HCT116 (cell line): Measurements from ENCODE around the gene RGS7. TPM values are rescaled to one million over a fixed set of nuclear protein-coding genes. Genes with fewer than 3 reads are reported as not detected.

Source experiments
- ATAC-seq: fragments of 200-7000 bp; cut with Tn5 transposase; 2 replicates; pipeline ENCODE4 v1.9.1; 2020; ENCODE audit warnings: mild to moderate bottlenecking, moderate library complexity
- BruUV-seq: library from RNA; stranded (reverse); fragments of 400-500 nt; replicated peaks from 2 replicates; lab custom pipeline; 2021; lab: Mats Ljungman, UMichigan
- CTCF ChIA-PET: fragments of 300-600 bp; sonication (Branson Sonifier 250); formaldehyde crosslinking; loops from one replicate; lab custom pipeline; 2021; ENCODE audit warnings: antibody characterized with exemption; lab: Charles Lee
- POLR2A ChIA-PET: fragments of 300-600, 350-600 bp; sonication (Branson Sonifier 250); formaldehyde crosslinking; loops from one replicate; lab custom pipeline; 2021; ENCODE audit warnings: antibody characterized with exemption; lab: Charles Lee
- RAD21 ChIA-PET, 2 experiments: fragments of 300-600 bp; sonication (Branson Sonifier 250); formaldehyde crosslinking; loops; one replicate each; lab custom pipeline; 2023; ENCODE audit warnings: low total read pairs in 2 of 2; ENCODE audit not compliant: uncharacterized antibody in 2 of 2, unreplicated experiment in 2 of 2, low non-redundant PET in 1 of 2; lab: Charles Lee
- DNase-seq: peaks from one replicate; pipeline ENCODE4 v3.0.0-alpha.2; 2010; ENCODE audit warnings: low read depth, low spot score
- H2AFZ ChIP-seq: fragments of 200-600 bp; shearing (Covaris generic), sonication (generic); 2 replicates; pipeline ENCODE4 v1.6.1; 2017; ENCODE audit warnings: low read depth, mixed run types, mixed read lengths, antibody characterized with exemption, low read length; ENCODE audit not compliant: poor library complexity, severe bottlenecking
- H3K27ac ChIP-seq: 2 replicates; pipeline ENCODE4 v1.5.1; 2012; ENCODE audit warnings: low read depth, low read length
- H3K27me3 ChIP-seq: fragments of 200-600 bp; sonication (generic); 2 replicates; pipeline ENCODE4 v1.6.1; 2016; ENCODE audit warnings: mixed run types, low read length, mixed read lengths; ENCODE audit not compliant: insufficient read depth
- H3K36me3 ChIP-seq, 2 experiments: fragments of 200-500 bp in 1 of 2; fragments of 200-600 bp in 1 of 2; sonication (Bioruptor generic) in 1 of 2; sonication (generic) in 1 of 2; 2 replicates each; pipeline versions ENCODE4 v1.5.1 to v1.6.1; 2014 to 2016; ENCODE audit warnings: low read length in 2 of 2, inconsistent platforms in 1 of 2, mixed read lengths in 1 of 2, mixed run types in 1 of 2; ENCODE audit not compliant: insufficient read depth in 2 of 2, control insufficient read depth in 1 of 2
- H3K4me1 ChIP-seq, 2 experiments: fragments of 200-600 bp in 1 of 2; sonication (generic) in 1 of 2; 2 replicates each; pipeline versions ENCODE4 v1.5.1 to v1.6.1; 2012 to 2017; ENCODE audit warnings: low read length in 2 of 2, inconsistent platforms in 1 of 2, mild to moderate bottlenecking in 1 of 2, mixed read lengths in 1 of 2, mixed run types in 1 of 2, moderate library complexity in 1 of 2; ENCODE audit not compliant: insufficient read depth in 2 of 2, control insufficient read depth in 1 of 2
- H3K4me2 ChIP-seq: fragments of 200-600 bp; sonication (generic); 2 replicates; pipeline ENCODE4 v1.6.1; 2017; ENCODE audit warnings: mixed run types, low read length, mixed read lengths
- H3K4me3 ChIP-seq, 2 experiments: fragments of 200-600 bp in 1 of 2; sonication (generic) in 1 of 2; replicated peaks in 1 of 2; 2 replicates each; pipeline ENCODE4 v1.5.1; 2011 to 2016; ENCODE audit warnings: low read length in 2 of 2, control low read depth in 1 of 2, low read depth in 1 of 2, mild to moderate bottlenecking in 1 of 2, mixed read lengths in 1 of 2, mixed run types in 1 of 2
- H3K79me2 ChIP-seq: fragments of 200-600 bp; sonication (generic); 2 replicates; pipeline ENCODE4 v1.6.1; 2017; ENCODE audit warnings: mild to moderate bottlenecking, mixed run types, low read length, moderate library complexity, mixed read lengths; ENCODE audit not compliant: insufficient read depth
- H3K9ac ChIP-seq: fragments of 200-600 bp; sonication (generic); 2 replicates; pipeline ENCODE4 v1.6.1; 2016; ENCODE audit warnings: low read length, mixed read lengths
- H3K9me2 ChIP-seq: fragments of 200-600 bp; sonication (generic), shearing (Covaris generic); 2 replicates; pipeline ENCODE4 v1.6.1; 2017; ENCODE audit warnings: mixed run types, mild to moderate bottlenecking, moderate library complexity; ENCODE audit not compliant: insufficient read depth
- H3K9me3 ChIP-seq, 2 experiments: fragments of 200-500 bp in 1 of 2; fragments of 200-600 bp in 1 of 2; sonication (Bioruptor generic) in 1 of 2; sonication (generic) in 1 of 2; 2 replicates each; pipeline ENCODE4 v1.6.1; 2014 to 2017; ENCODE audit warnings: low read length in 2 of 2, mixed read lengths in 2 of 2, inconsistent platforms in 1 of 2, low read depth in 1 of 2, mild to moderate bottlenecking in 1 of 2, mixed run types in 1 of 2, moderate library complexity in 1 of 2; ENCODE audit not compliant: control insufficient read depth in 1 of 2, insufficient read depth in 1 of 2
- H4K20me1 ChIP-seq: fragments of 200-600 bp; sonication (generic), shearing (Covaris generic); 2 replicates; pipeline ENCODE4 v1.6.1; 2017; ENCODE audit warnings: mixed run types, mild to moderate bottlenecking, moderate library complexity; ENCODE audit not compliant: insufficient read depth
- CBX3 ChIP-seq: IDR thresholded peaks from 2 replicates; pipeline ENCODE4 v1.6.1; 2012; ENCODE audit warnings: low read depth
- CEBPB ChIP-seq: IDR thresholded peaks from 2 replicates; pipeline ENCODE4 v1.6.1; 2012; ENCODE audit warnings: low read depth
- EGR1 ChIP-seq: IDR thresholded peaks from 2 replicates; pipeline ENCODE4 v1.6.1; 2012; ENCODE audit warnings: low read depth
- ELF1 ChIP-seq: IDR thresholded peaks from 2 replicates; pipeline ENCODE4 v1.6.1; 2012; ENCODE audit warnings: low read depth, borderline replicate concordance
- EZH2phosphoT487 ChIP-seq: fragments of 200-600 bp; IDR thresholded peaks from 2 replicates; pipeline ENCODE4 v1.6.1; 2018; ENCODE audit warnings: antibody characterized with exemption, borderline replicate concordance
- FOSL1 ChIP-seq: IDR thresholded peaks from 2 replicates; pipeline ENCODE4 v1.6.1; 2012; ENCODE audit warnings: low read depth
- MAX ChIP-seq: IDR thresholded peaks from 2 replicates; pipeline ENCODE4 v1.6.1; 2012
- POLR2A ChIP-seq: IDR thresholded peaks from 2 replicates; pipeline ENCODE4 v1.7.0; 2011; ENCODE audit warnings: borderline replicate concordance; ENCODE audit not compliant: insufficient read depth, insufficient read length; ENCODE audit errors: extremely low read depth
- POLR2AphosphoS5 ChIP-seq: IDR thresholded peaks from 2 replicates; pipeline ENCODE4 v1.6.1; 2011; ENCODE audit warnings: mild to moderate bottlenecking, low read depth, low read length, moderate library complexity
- RAD21 ChIP-seq: IDR thresholded peaks from 2 replicates; pipeline ENCODE4 v1.6.1; 2012; ENCODE audit warnings: low read depth, mild to moderate bottlenecking
- SRF ChIP-seq: IDR thresholded peaks from 2 replicates; pipeline ENCODE4 v1.6.1; 2012; ENCODE audit warnings: low read depth
- TCF7L2 ChIP-seq: IDR thresholded peaks from 2 replicates; pipeline ENCODE4 v1.7.0; 2011; ENCODE audit warnings: borderline replicate concordance, inconsistent platforms; ENCODE audit not compliant: insufficient read depth, insufficient read length; ENCODE audit errors: extremely low read depth
- ZBTB33 ChIP-seq: IDR thresholded peaks from 2 replicates; pipeline ENCODE4 v1.6.1; 2011; ENCODE audit warnings: mild to moderate bottlenecking, low read length, moderate library complexity; ENCODE audit not compliant: insufficient replicate concordance; ENCODE audit errors: extremely low read depth
- ZNF274 ChIP-seq: fragments of 200-500 bp; sonication (Bioruptor generic); IDR thresholded peaks from 2 replicates; pipeline ENCODE4 v1.6.1; 2014; ENCODE audit warnings: mild to moderate bottlenecking, low read depth, low read length, inconsistent platforms
- intact Hi-C: fragments of 100-400 bp; cut with micrococcal nuclease; formaldehyde crosslinking; loops from 2 replicates; pipeline ENCODE4 v1.10.0; 2022
- total RNA-seq: library from RNA; stranded (reverse); gene quantifications from one replicate; pipeline ENCODE4 v1.2.1, GENCODE V29; 2021; ENCODE audit not compliant: unreplicated experiment
- TF ChIP-seq, protein P1 (sequence below): IDR thresholded peaks from 2 replicates; pipeline ENCODE4 v1.6.1; 2012
- TF ChIP-seq, protein P2 (sequence below), 3 experiments: fragments of 200-600 bp in 1 of 3; sonication (generic) in 1 of 3; IDR thresholded peaks in 2 of 3; conservative IDR thresholded peaks in 1 of 3; 2 replicates each; pipeline ENCODE4 v1.5.1; 2012 to 2017; ENCODE audit warnings: low read depth in 2 of 3, low read length in 2 of 3, antibody characterized with exemption in 1 of 3, borderline replicate concordance in 1 of 3, control low read depth in 1 of 3, mild to moderate bottlenecking in 1 of 3, mixed read lengths in 1 of 3, mixed run types in 1 of 3, moderate library complexity in 1 of 3; ENCODE audit not compliant: insufficient read depth in 1 of 3

The RGS7 gene
- total RNA-seq, 1 experiment from 2014 or later = not detected

DNA sequence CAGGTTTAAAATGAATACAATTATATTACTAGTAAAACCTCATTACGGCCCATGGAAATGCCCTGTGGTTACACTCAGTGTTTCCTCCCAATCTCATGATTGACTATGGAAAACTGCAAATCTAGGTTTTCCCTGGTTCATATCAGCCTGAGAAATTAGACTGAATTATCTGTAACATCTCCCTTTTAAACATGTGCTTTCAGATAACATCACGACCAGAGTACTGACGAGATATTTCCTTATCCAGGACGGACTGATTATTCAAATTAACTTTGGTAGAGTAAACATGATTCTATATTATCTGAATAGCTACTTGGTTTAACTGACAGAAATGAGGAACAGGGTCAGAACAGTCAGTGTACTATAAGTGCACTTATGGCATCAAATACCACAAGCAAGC is 82.3 kb downstream of the RGS7 start:
- no peak overlapping the region for H3K4me2 ChIP-seq
- ChIA-PET RAD21 (no interaction called here), CTCF (no interaction called here), POLR2A (no interaction called here)
- BruUV-seq = no TSS peak
- H3K9me2 ChIP-seq = no peaks in the 10 kb centered on the region
- no peak overlapping the region for H3K27ac ChIP-seq
- no peak overlapping the region for H2AFZ ChIP-seq
- no peak overlapping the region for H3K9ac ChIP-seq
- H3K36me3 ChIP-seq = no peaks in the 10 kb centered on the region
- H3K79me2 ChIP-seq = no peaks in the 10 kb centered on the region
- intact Hi-C loops = no loop called here
- TF ChIP-seq ELF1 (no peak), MAX (no peak), POLR2AphosphoS5 (no peak), POLR2A (no peak), ZNF274 (no peak), ZBTB33 (no peak), CEBPB (no peak), RAD21 (no peak), TCF7L2 (no peak), EZH2phosphoT487 (no peak), EGR1 (no peak), FOSL1 (no peak), CBX3 (no peak), SRF (no peak)
- TF ChIP-seq, protein P1, sequence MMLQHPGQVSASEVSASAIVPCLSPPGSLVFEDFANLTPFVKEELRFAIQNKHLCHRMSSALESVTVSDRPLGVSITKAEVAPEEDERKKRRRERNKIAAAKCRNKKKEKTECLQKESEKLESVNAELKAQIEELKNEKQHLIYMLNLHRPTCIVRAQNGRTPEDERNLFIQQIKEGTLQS = no peak
- TF ChIP-seq, protein P2, sequence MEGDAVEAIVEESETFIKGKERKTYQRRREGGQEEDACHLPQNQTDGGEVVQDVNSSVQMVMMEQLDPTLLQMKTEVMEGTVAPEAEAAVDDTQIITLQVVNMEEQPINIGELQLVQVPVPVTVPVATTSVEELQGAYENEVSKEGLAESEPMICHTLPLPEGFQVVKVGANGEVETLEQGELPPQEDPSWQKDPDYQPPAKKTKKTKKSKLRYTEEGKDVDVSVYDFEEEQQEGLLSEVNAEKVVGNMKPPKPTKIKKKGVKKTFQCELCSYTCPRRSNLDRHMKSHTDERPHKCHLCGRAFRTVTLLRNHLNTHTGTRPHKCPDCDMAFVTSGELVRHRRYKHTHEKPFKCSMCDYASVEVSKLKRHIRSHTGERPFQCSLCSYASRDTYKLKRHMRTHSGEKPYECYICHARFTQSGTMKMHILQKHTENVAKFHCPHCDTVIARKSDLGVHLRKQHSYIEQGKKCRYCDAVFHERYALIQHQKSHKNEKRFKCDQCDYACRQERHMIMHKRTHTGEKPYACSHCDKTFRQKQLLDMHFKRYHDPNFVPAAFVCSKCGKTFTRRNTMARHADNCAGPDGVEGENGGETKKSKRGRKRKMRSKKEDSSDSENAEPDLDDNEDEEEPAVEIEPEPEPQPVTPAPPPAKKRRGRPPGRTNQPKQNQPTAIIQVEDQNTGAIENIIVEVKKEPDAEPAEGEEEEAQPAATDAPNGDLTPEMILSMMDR (IDR thresholded peaks at IDR 0.05 in 2 of 3, conservative IDR thresholded peaks at IDR 0.05 in 1 of 3; ENCODE audit: borderline replicate concordance in 1 of 3, insufficient read depth in 1 of 3, low read depth in 2 of 3, low read length in 2 of 3) = no peak
- H3K27me3 ChIP-seq = no peaks in the 10 kb centered on the region
- H3K4me3 ChIP-seq = no peak overlapping the region
- H4K20me1 ChIP-seq = no peaks in the 10 kb centered on the region
- no peak for DNase-seq
- H3K9me3 ChIP-seq = peaks cover 8 to 18% of the 10 kb centered on the region in 2 experiments; a peak in 2 of 4 replicates
- ATAC-seq = no peak
- H3K4me1 ChIP-seq = no peaks in the 10 kb centered on the region
